Stomach (tissue), 9 donors: ENCODE results near the gene RAB3C. TPM values are rescaled to one million over a fixed set of nuclear protein-coding genes. Genes with fewer than 3 reads are reported as not detected.

Experiments used
- DNase-seq, 2 donors: peaks; one replicate each; pipeline versions ENCODE4 v3.0.0 to v3.0.0-alpha.2; 2013 to 2019
- H3K27ac ChIP-seq, 5 donors: fragments of 200-600 bp in 4 of 5; sonication (generic) in 4 of 5; one replicate each; pipeline ENCODE4 v1.5.1; 2013 to 2019; ENCODE audit warnings: mild to moderate bottlenecking in 1 of 5, moderate library complexity in 1 of 5
- H3K27me3 ChIP-seq, 3 donors: fragments of 200-600 bp; sonication (generic); one replicate each; pipeline ENCODE4 v1.5.1; 2017 to 2019; ENCODE audit warnings: mixed run types in 1 of 3
- H3K36me3 ChIP-seq, 4 donors: fragments of 200-600 bp; sonication (generic); 1 replicate in 3 of 4; 2 replicates in 1 of 4; pipeline ENCODE4 v1.5.1; 2016 to 2019
- H3K4me1 ChIP-seq, 4 donors: fragments of 200-600 bp; sonication (generic); one replicate each; pipeline ENCODE4 v1.5.1; 2016 to 2019
- H3K4me3 ChIP-seq, 4 donors: fragments of 200-600 bp; sonication (generic) in 3 of 4; one replicate each; pipeline ENCODE4 v1.5.1; 2016 to 2019; ENCODE audit warnings: mild to moderate bottlenecking in 1 of 4
- H3K9me3 ChIP-seq, 4 donors: fragments of 200-600 bp; sonication (generic); one replicate each; pipeline ENCODE4 v1.5.1; 2016 to 2019
- CTCF ChIP-seq, 7 experiments: fragments of 450-650 bp in 4 of 7; fragments of 200-600 bp in 3 of 7; sonication (generic) in 3 of 7; IDR thresholded peaks; one replicate each; pipeline ENCODE4 v1.5.1; 2016 to 2019; ENCODE audit warnings: antibody characterized with exemption in 7 of 7, control low read depth in 2 of 7, mild to moderate bottlenecking in 1 of 7
- EP300 ChIP-seq: sonication (generic); formaldehyde crosslinking; IDR thresholded peaks from one replicate; pipeline ENCODE4 v1.6.1; 2017; ENCODE audit warnings: antibody characterized with exemption
- POLR2A ChIP-seq, 4 donors: fragments of 450-650 bp; IDR thresholded peaks; one replicate each; pipeline ENCODE4 v1.6.1; 2016; ENCODE audit warnings: antibody characterized with exemption in 4 of 4, control low read depth in 2 of 4, mild to moderate bottlenecking in 1 of 4, moderate library complexity in 1 of 4
- POLR2AphosphoS5 ChIP-seq, 3 donors: sonication (generic); formaldehyde crosslinking; IDR thresholded peaks; one replicate each; pipeline ENCODE4 v1.6.1; 2016; ENCODE audit warnings: antibody characterized with exemption in 3 of 3
- WGBS, 5 donors: extraction: QIAGEN DNeasy Blood & Tissue Kit in 3 of 5; methylation state at CpG; one replicate each; pipeline versions ENCODE4 v1.1.5 to v1.1.7; 2013 to 2018; 5-methylcytosine and 5-hydroxymethylcytosine counted together
- intact Hi-C: fragments of 100-400 bp; cut with DNase I; formaldehyde crosslinking; loops from one replicate; pipeline ENCODE4 v1.15.1; 2023; ENCODE audit warnings: low total_unique reads
- polyA plus RNA-seq, 3 donors: library from polyadenylated mRNA; stranded (reverse); fragments of 200-250 nt; gene quantifications; one replicate each; pipeline ENCODE4 v1.2.3, GENCODE V29; 2013
- total RNA-seq, 5 donors: library from RNA; depleted of rRNA; stranded (reverse); fragments of >200 nt; gene quantifications; one replicate each; pipeline versions ENCODE4 v1.1.0 to v1.2.3, GENCODE V29; 2014 to 2016
- donor health status: healthy with polysubstance abuse.
- donor health status: Bipolar disorder and iron deficiency.
- donor health status: healthy.

RAB3C gene
- total and polyA plus RNA-seq, 8 donors = 0.31 to 7.9 (median 2.2) TPM; not detected in 3

GRCh38 chr5:58671155-58671554, 88.3 kb downstream of the RAB3C start:
- no peaks in the 10 kb centered on the region for H3K4me1 ChIP-seq
- H3K36me3 ChIP-seq = no peaks in the 10 kb centered on the region
- H3K9me3 ChIP-seq = peaks cover 0 to 7% (median 2%) of the 10 kb centered on the region in 4 donors
- H3K4me3 ChIP-seq = no peak overlapping the region
- DNase-seq = peak in 1 of 2 donors; percentile 21
- TF ChIP-seq POLR2A (IDR thresholded peaks at IDR 0.05) (no peak), CTCF (IDR thresholded peaks at IDR 0.05) (no peak), POLR2AphosphoS5 (IDR thresholded peaks at IDR 0.05) (no peak), EP300 (no peak)
- intact Hi-C loops = no loop called here
- H3K27me3 ChIP-seq = no peaks in the 10 kb centered on the region
- no peak overlapping the region for H3K27ac ChIP-seq
- WGBS, 5 donors = 66 to 82% (median 79%) methylated on average over 4 of the region's 4 CpGs

- intact Hi-C loops = no loop called here
- H3K27me3 ChIP-seq = no peaks in the 10 kb centered on the region
- no peak overlapping the region for H3K27ac ChIP-seq
- 84 to 93% (median 86%) methylated on average over 2 of the region's 2 CpGs for WGBS, 5 donors
- no peaks in the 10 kb centered on the region for H3K4me1 ChIP-seq
- DNase-seq = no peak
- H3K9me3 ChIP-seq = peaks cover 0 to 7% (median 2%) of the 10 kb centered on the region in 4 donors
- no peaks in the 10 kb centered on the region for H3K36me3 ChIP-seq
- TF ChIP-seq POLR2A (IDR thresholded peaks at IDR 0.05) (no peak), POLR2AphosphoS5 (IDR thresholded peaks at IDR 0.05) (no peak)
- H3K4me3 ChIP-seq = no peak overlapping the region
These were observed 89.6 kb downstream of the RAB3C start for GRCh38 chr5:58672521-58672920.

GRCh38 chr5:58674070-58674469, 91.2 kb downstream of the RAB3C start:
- DNase-seq = no peak
- no peak overlapping the region for H3K27ac ChIP-seq
- no peak overlapping the region for H3K4me3 ChIP-seq
- H3K27me3 ChIP-seq = no peaks in the 10 kb centered on the region
- H3K36me3 ChIP-seq = no peaks in the 10 kb centered on the region
- no peaks in the 10 kb centered on the region for H3K9me3 ChIP-seq
- intact Hi-C loops = no loop called here
- TF ChIP-seq EP300 (no peak), CTCF (IDR thresholded peaks at IDR 0.05) (no peak), POLR2A (IDR thresholded peaks at IDR 0.05) (no peak), POLR2AphosphoS5 (IDR thresholded peaks at IDR 0.05) (no peak)
- H3K4me1 ChIP-seq = no peaks in the 10 kb centered on the region
- whole genome bisulfite sequencing, 5 donors = 65 to 95% (median 83%) methylated on average over 2 of the region's 2 CpGs

- no peaks in the 10 kb centered on the region for H3K4me1 ChIP-seq
- 73 to 85% (median 78%) methylated on average over 2 of the region's 2 CpGs for WGBS, 5 donors
- no peak overlapping the region for H3K27ac ChIP-seq
- intact Hi-C loops = no loop called here
- TF ChIP-seq EP300 (no peak), POLR2A (IDR thresholded peaks at IDR 0.05) (no peak), POLR2AphosphoS5 (IDR thresholded peaks at IDR 0.05) (no peak), CTCF (IDR thresholded peaks at IDR 0.05) (no peak)
- no peak for DNase-seq
- H3K27me3 ChIP-seq = no peaks in the 10 kb centered on the region
- H3K36me3 ChIP-seq = no peaks in the 10 kb centered on the region
- no peak overlapping the region for H3K4me3 ChIP-seq
- H3K9me3 ChIP-seq = no peaks in the 10 kb centered on the region
These were observed 91.8 kb downstream of the RAB3C start for GRCh38 chr5:58674711-58675110.

- DNase-seq = peak in 1 of 2 donors; percentile 32
- Histone ChIP-seq H3K27me3 (no peaks in the 10 kb centered on the region), H3K27ac (no peak overlapping the region), H3K36me3 (no peaks in the 10 kb centered on the region), H3K4me3 (no peak overlapping the region), H3K4me1 (no peaks in the 10 kb centered on the region), H3K9me3 (no peaks in the 10 kb centered on the region)
- intact Hi-C loops = no loop called here
- no peak for TF ChIP-seq EP300
- no peak for TF ChIP-seq CTCF (IDR thresholded peaks at IDR 0.05)
- no peak for TF ChIP-seq POLR2AphosphoS5 (IDR thresholded peaks at IDR 0.05)
- TF ChIP-seq POLR2A (IDR thresholded peaks at IDR 0.05) = no peak
- 69 to 97% (median 79%) methylated on average over 1 of the region's 1 CpG for WGBS, 5 donors
These were observed 92.5 kb downstream of the RAB3C start for GRCh38 chr5:58675341-58675740.
